K562 (cell line): ENCODE results near the gene CYP4V2. TPM values are rescaled to one million over a fixed set of nuclear protein-coding genes. Genes with fewer than 3 reads are reported as not detected.

ENCODE experiments used
- ILF3 ChIP-seq: fragments of 450-650 bp; IDR thresholded peaks from 2 replicates; pipeline ENCODE4 v1.6.1; 2018; ENCODE audit warnings: antibody characterized with exemption, mild to moderate bottlenecking, moderate library complexity, borderline replicate concordance
- NEUROD1 ChIP-seq: fragments of 150-350 bp; IDR thresholded peaks from 2 replicates; pipeline ENCODE4 v1.6.1; 2014; ENCODE audit warnings: borderline replicate concordance, low read length, low read depth; ENCODE audit not compliant: partially characterized antibody
- SETDB1 ChIP-seq: IDR thresholded peaks from one replicate; pipeline ENCODE4 v1.6.1; 2012; ENCODE audit warnings: low read length, control low read depth, inconsistent platforms
- SIRT6 ChIP-seq: IDR thresholded peaks from one replicate; pipeline ENCODE4 v1.6.1; 2012; ENCODE audit warnings: low read depth, mild to moderate bottlenecking, control low read depth, inconsistent platforms, low read length, moderate library complexity
- SNRNP70 ChIP-seq: fragments of 200-400 bp; formaldehyde crosslinking; optimal IDR thresholded peaks from 2 replicates; pipeline ENCODE3; 2017; ENCODE audit warnings: low read depth, low read length
- TAF9B ChIP-seq: fragments of 450-650 bp; IDR thresholded peaks from 2 replicates; pipeline ENCODE4 v1.6.1; 2018; ENCODE audit warnings: mild to moderate bottlenecking; ENCODE audit not compliant: partially characterized antibody
- TBL1XR1 ChIP-seq, 2 experiments: IDR thresholded peaks; 2 replicates each; pipeline ENCODE4 v1.6.1; 2012; ENCODE audit warnings: improper control_type of control experiment in 2 of 2, low read length in 2 of 2, mild to moderate bottlenecking in 1 of 2
- TCFL5 ChIP-seq: fragments of 250-450 bp; sonication (Bioruptor Pico); conservative IDR thresholded peaks from 2 replicates; pipeline ENCODE4 v1.6.1; 2021; ENCODE audit warnings: mild to moderate bottlenecking, moderate library complexity, matching md5 sums
- ZNF282 ChIP-seq: sonication (generic); formaldehyde crosslinking; IDR thresholded peaks from 2 replicates; pipeline ENCODE4 v1.8.1; 2023; ENCODE audit warnings: missing genetic modification reagents
- polyA plus RNA-seq, 8 experiments: library from polyadenylated mRNA; depleted of rRNA in 4 of 8; stranded (reverse) in 5 of 8; unstranded in 3 of 8; fragments of >200 nt; fragmentation: Nextera tagmentation in 2 of 8; fragmentation: Illumina TruSeq in 1 of 8; extraction: Ambion mirVana in 2 of 8; extraction: Trizol in 1 of 8; gene quantifications; 2 replicates each; pipeline versions ENCODE4 v1.2.1 to v1.2.3, GENCODE V29; 2011 to 2014; ENCODE audit warnings: inconsistent platforms in 1 of 8, missing spikeins in 1 of 8
- total RNA-seq, 7 experiments: library from RNA; depleted of rRNA in 6 of 7; stranded (reverse); fragments of >200 nt in 6 of 7; fragmentation: Illumina TruSeq in 2 of 7; extraction: Trizol in 2 of 7; gene quantifications; 2 replicates each; pipeline versions ENCODE4 v1.2.1 to v1.2.3, GENCODE V29; 2011 to 2021; ENCODE audit warnings: low replicate concordance in 1 of 7
- TF ChIP-seq, protein P1 (sequence below), 2 experiments: fragments of 450-650 bp; IDR thresholded peaks; 2 replicates each; pipeline ENCODE4 v1.6.1; 2016; ENCODE audit warnings: mild to moderate bottlenecking in 2 of 2, borderline replicate concordance in 1 of 2, low read depth in 1 of 2, moderate library complexity in 1 of 2

CYP4V2 gene
- total and polyA plus RNA-seq, 9 of the 15 experiments (the other 6 are each of a cell fraction or from before 2014, with no cell fraction given) = 1.1 to 8.3 (median 3.9) TPM

- TF ChIP-seq, protein P1, sequence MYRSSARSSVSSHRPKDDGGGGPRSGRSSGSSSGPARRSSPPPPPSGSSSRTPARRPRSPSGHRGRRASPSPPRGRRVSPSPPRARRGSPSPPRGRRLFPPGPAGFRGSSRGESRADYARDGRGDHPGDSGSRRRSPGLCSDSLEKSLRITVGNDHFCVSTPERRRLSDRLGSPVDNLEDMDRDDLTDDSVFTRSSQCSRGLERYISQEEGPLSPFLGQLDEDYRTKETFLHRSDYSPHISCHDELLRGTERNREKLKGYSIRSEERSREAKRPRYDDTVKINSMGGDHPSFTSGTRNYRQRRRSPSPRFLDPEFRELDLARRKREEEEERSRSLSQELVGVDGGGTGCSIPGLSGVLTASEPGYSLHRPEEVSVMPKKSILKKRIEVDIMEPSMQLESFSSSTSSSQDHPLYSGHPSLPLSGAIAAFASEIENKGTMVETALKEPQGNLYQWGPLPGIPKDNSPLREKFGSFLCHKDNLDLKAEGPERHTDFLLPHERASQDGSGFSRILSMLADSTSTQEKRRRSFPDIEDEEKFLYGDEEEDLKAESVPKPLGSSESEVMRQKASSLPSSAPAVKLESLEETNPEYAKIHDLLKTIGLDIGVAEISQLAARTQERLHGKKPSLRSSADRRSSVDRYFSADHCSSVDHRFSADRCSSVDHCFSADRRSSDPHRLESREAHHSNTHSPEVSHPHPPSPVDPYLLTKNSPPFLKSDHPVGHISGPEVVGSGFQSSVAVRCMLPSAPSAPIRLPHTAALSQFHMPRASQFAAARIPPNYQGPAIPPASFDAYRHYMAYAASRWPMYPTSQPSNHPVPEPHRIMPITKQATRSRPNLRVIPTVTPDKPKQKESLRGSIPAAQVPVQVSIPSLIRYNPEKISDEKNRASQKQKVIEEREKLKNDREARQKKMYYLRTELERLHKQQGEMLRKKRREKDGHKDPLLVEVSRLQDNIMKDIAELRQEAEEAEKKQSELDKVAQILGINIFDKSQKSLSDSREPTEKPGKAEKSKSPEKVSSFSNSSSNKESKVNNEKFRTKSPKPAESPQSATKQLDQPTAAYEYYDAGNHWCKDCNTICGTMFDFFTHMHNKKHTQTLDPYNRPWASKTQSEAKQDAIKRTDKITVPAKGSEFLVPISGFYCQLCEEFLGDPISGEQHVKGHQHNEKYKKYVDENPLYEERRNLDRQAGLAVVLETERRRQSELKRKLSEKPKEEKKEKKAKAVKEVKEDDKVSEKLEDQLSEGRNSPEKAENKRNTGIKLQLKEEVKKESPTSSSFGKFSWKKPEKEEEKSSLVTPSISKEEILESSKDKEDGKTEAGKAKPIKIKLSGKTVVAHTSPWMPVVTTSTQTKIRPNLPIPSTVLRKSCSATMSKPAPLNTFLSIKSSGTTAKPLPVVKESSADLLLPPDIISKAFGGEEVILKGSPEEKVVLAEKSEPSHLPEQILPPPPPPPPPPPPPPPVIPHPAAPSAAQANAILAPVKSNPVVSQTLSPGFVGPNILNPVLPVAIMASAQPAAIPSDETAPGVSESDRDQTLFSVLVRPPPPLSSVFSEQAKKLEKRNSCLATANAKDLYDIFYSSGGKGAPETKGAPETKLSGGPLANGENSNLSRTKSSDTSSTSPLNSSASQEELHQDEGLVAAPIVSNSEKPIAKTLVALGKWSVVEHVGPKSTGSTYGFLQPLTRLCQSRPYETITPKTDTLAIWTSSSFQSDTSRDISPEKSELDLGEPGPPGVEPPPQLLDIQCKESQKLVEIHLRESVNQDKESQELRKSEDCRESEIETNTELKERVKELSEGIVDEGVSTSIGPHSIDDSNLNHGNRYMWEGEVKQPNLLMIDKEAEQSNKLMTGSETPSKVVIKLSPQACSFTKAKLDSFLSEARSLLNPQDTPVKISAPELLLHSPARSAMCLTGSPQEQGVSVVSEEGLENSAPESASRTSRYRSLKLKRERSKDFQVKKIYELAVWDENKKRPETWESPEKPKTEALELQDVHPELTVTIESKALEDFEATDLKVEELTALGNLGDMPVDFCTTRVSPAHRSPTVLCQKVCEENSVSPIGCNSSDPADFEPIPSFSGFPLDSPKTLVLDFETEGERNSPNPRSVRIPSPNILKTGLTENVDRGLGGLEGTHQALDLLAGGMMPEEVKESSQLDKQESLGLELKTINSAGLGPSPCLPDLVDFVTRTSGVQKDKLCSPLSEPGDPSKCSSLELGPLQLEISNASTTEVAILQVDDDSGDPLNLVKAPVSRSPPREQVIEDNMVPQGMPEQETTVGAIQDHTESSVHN (IDR thresholded peaks at IDR 0.05; ENCODE audit: borderline replicate concordance in 1 of 2, low read depth in 1 of 2) = no peak
- no peak for TF ChIP-seq TAF9B
- no peak for TF ChIP-seq SNRNP70
- TF ChIP-seq ILF3 = no peak
- no peak for TF ChIP-seq TBL1XR1 (IDR thresholded peaks at IDR 0.05; ENCODE audit: low read length in 2 of 2)
- TF ChIP-seq TCFL5 (CRISPR knock-in tag) = no peak
- no peak for TF ChIP-seq ZNF282
- no peak for TF ChIP-seq NEUROD1
- no peak for TF ChIP-seq SIRT6
- no peak for TF ChIP-seq SETDB1
- TF ChIP-seq, all 486 proteins: peak for 0
Observed at GRCh38 chr4:186240452-186240847, 49.1 kb downstream of the CYP4V2 start (continued).
